Measurements from ENCODE around the gene TEX44.

GRCh38 chr2:231547315-231548110 lies 45.2 kb upstream of the TEX44 start:
- TF ChIP-seq LEF1 (IDR thresholded peaks at IDR 0.05; ENCODE audit: borderline replicate concordance) (no peak), TARDBP (IDR thresholded peaks at IDR 0.05) (no peak), FOXA1 (IDR thresholded peaks at IDR 0.05) (no peak), SP1 (IDR thresholded peaks at IDR 0.05) (no peak), FOXM1 (IDR thresholded peaks at IDR 0.05; ENCODE audit: borderline replicate concordance) (no peak), FOXK2 (IDR thresholded peaks at IDR 0.05) (no peak), BHLHE40 (IDR thresholded peaks at IDR 0.05; ENCODE audit: borderline replicate concordance) (no peak), L3MBTL2 (conservative IDR thresholded peaks at IDR 0.05) (no peak), NFRKB (IDR thresholded peaks at IDR 0.05) (no peak), SUZ12 (IDR thresholded peaks at IDR 0.05) (no peak), ZNF384 (IDR thresholded peaks at IDR 0.05) (no peak), ARNT (IDR thresholded peaks at IDR 0.05) (no peak)
